ENCODE results near the gene SPPL2B. TPM values are rescaled to one million over a fixed set of nuclear protein-coding genes. Genes with fewer than 3 reads are reported as not detected.

Gene SPPL2B
- total RNA-seq, 4 donors from 2014 or later, result 18.5 to 32.7 (median 30.9) TPM

- ATAC-seq, result no peak
These were observed 20.9 kb upstream of the SPPL2B start for GRCh38 chr19:2307518-2308012.

GRCh38 chr19:2308114-2308556 is 20.3 kb upstream of the SPPL2B start, which contains the start of gene LINGO3:
Gene LINGO3, minus strand, starts transcription at chr19:2308154. Its CDS starts 16,378 bp downstream, at chr19:2291776.
- TF ChIP-seq CTCF (IDR thresholded peaks at IDR 0.05) (no peak), POLR2A (IDR thresholded peaks at IDR 0.05) (no peak), EP300 (IDR thresholded peaks at IDR 0.05) (no peak)
- WGBS, 2 donors (ENCODE audit: low coverage in 1 of 2), result 24% methylated on average over 2 of the region's 63 CpGs; no CpG with 5 or more reads in 1 of the 2 donors
- H3K4me3 ChIP-seq, result peak within 1 kb of the TSS in 1 of 2 donors; percentile 32
- peaks cover 0 to 10% (median 0%) of the 10 kb centered on the region in 3 donors for H3K4me1 ChIP-seq
- no peaks in the 10 kb centered on the region for H3K36me3 ChIP-seq
- ATAC-seq, result no peak
- no peaks in the 10 kb centered on the region for H3K9me3 ChIP-seq
- peaks cover 97% of the 10 kb centered on the region for H3K27me3 ChIP-seq
- H3K27ac ChIP-seq, result no peak within 1 kb of the TSS

More at GRCh38 chr19:2307518-2308012, 20.9 kb upstream of the SPPL2B start:
- Histone ChIP-seq H3K4me1 (peaks cover 0 to 16% (median 1%) of the 10 kb centered on the region in 3 donors), H3K27me3 (peaks cover 97% of the 10 kb centered on the region), H3K27ac (no peak overlapping the region), H3K36me3 (no peaks in the 10 kb centered on the region), H3K9me3 (no peaks in the 10 kb centered on the region), H3K4me3 (peak overlapping the region in 1 of 2 donors; percentile 18)
- no CpG with 5 or more reads among the region's 33 CpGs for WGBS, 2 donors (ENCODE audit: low coverage in 1 of 2)
- TF ChIP-seq POLR2A (IDR thresholded peaks at IDR 0.05), result no peak

- Histone ChIP-seq H3K27me3 (peaks cover 91% of the 10 kb centered on the region), H3K9me3 (peaks cover 0 to 6% (median 0%) of the 10 kb centered on the region in 3 donors), H3K36me3 (no peaks in the 10 kb centered on the region), H3K4me3 (no peak overlapping the region), H3K4me1 (peaks cover 0 to 10% (median 0%) of the 10 kb centered on the region in 3 donors), H3K27ac (no peak overlapping the region)
- WGBS, 2 donors (ENCODE audit: low coverage in 1 of 2), result 68 to 80% methylated on average over 2 to 5 of the region's 17 CpGs
- TF ChIP-seq POLR2AphosphoS5 (IDR thresholded peaks at IDR 0.05) (no peak), CTCF (IDR thresholded peaks at IDR 0.05) (no peak), EP300 (IDR thresholded peaks at IDR 0.05) (no peak), POLR2A (IDR thresholded peaks at IDR 0.05) (no peak)
- no peak for ATAC-seq
These were observed 18.6 kb upstream of the SPPL2B start for GRCh38 chr19:2309734-2310362.

- peaks cover 0 to 10% (median 0%) of the 10 kb centered on the region in 3 donors for H3K4me1 ChIP-seq
- peaks cover 0 to 18% (median 0%) of the 10 kb centered on the region in 3 donors for H3K9me3 ChIP-seq
- ATAC-seq, result no peak
- peaks cover 79% of the 10 kb centered on the region for H3K27me3 ChIP-seq
- H3K27ac ChIP-seq, result no peak overlapping the region
- TF ChIP-seq CTCF (IDR thresholded peaks at IDR 0.05) (no peak), POLR2AphosphoS5 (IDR thresholded peaks at IDR 0.05) (no peak), POLR2A (IDR thresholded peaks at IDR 0.05) (no peak), EP300 (IDR thresholded peaks at IDR 0.05) (no peak)
- H3K36me3 ChIP-seq, result no peaks in the 10 kb centered on the region
- no peak overlapping the region for H3K4me3 ChIP-seq
- 40 to 94% methylated on average over 1 to 3 of the region's 4 CpGs for WGBS, 2 donors (ENCODE audit: low coverage in 1 of 2)
These were observed 17.4 kb upstream of the SPPL2B start for GRCh38 chr19:2311093-2311492.

GRCh38 chr19:2312820-2313501 is 15.5 kb upstream of the SPPL2B start:
- 75 to 100% methylated on average over 1 to 5 of the region's 28 CpGs for WGBS, 2 donors (ENCODE audit: low coverage in 1 of 2)
- H3K9me3 ChIP-seq, result peaks cover 0 to 18% (median 0%) of the 10 kb centered on the region in 3 donors
- H3K27ac ChIP-seq, result no peak overlapping the region
- peaks cover 61% of the 10 kb centered on the region for H3K27me3 ChIP-seq
- no peak for ATAC-seq
- TF ChIP-seq EP300 (IDR thresholded peaks at IDR 0.05), result no peak
- H3K36me3 ChIP-seq, result no peaks in the 10 kb centered on the region
- H3K4me3 ChIP-seq, result no peak overlapping the region
- peaks cover 0 to 4% (median 0%) of the 10 kb centered on the region in 3 donors for H3K4me1 ChIP-seq

Measured in gastroesophageal sphincter (tissue), 4 donors.